Activated B cell treated with CpG ODN at 0.5 μM for 24 hours (primary cell): ENCODE results near the gene HNRNPUL2. TPM values are rescaled to one million over a fixed set of nuclear protein-coding genes. Genes with fewer than 3 reads are reported as not detected.
"Not testable (repeated sequence)": the region's sequence is repeated elsewhere in the genome, so short reads cannot be mapped to it uniquely, and the experiment has no call there.

ENCODE experiments used
- ATAC-seq: fragments of 200-7000 bp; cut with Tn5 transposase; one replicate; pipeline ENCODE4 v1.10.0; 2021; ENCODE audit warnings: low read depth, mild to moderate bottlenecking, moderate library complexity
- CTCF ChIA-PET: fragments of 350-600 bp; sonication (Branson Sonifier 250); formaldehyde crosslinking; loops from one replicate; lab custom pipeline; 2021; ENCODE audit warnings: antibody characterized with exemption; lab: Charles Lee
- POLR2A ChIA-PET: fragments of 350-600 bp; sonication (Branson Sonifier 250); formaldehyde crosslinking; loops from one replicate; lab custom pipeline; 2021; ENCODE audit warnings: antibody characterized with exemption; lab: Charles Lee
- DNase-seq: peaks from one replicate; pipeline ENCODE4 v3.0.0; 2022
- H3K27ac Mint-ChIP-seq: one replicate; pipeline ENCODE4 v1.8.0; 2020; ENCODE audit warnings: mixed read lengths
- H3K27me3 Mint-ChIP-seq: one replicate; pipeline ENCODE4 v1.8.0; 2021; ENCODE audit warnings: mixed read lengths
- H3K36me3 Mint-ChIP-seq: one replicate; pipeline ENCODE4 v1.8.0; 2021; ENCODE audit warnings: low read depth, mixed read lengths
- H3K4me1 Mint-ChIP-seq: one replicate; pipeline ENCODE4 v1.8.0; 2021; ENCODE audit warnings: mixed read lengths
- H3K4me3 Mint-ChIP-seq: one replicate; pipeline ENCODE4 v1.8.0; 2020; ENCODE audit warnings: mild to moderate bottlenecking, mixed read lengths
- H3K9me3 Mint-ChIP-seq: one replicate; pipeline ENCODE4 v1.8.0; 2020; ENCODE audit warnings: mixed read lengths
- intact Hi-C: fragments of 100-400 bp; cut with micrococcal nuclease; formaldehyde crosslinking; loops from one replicate; pipeline ENCODE4 v1.15.1; 2024
- total RNA-seq: library from RNA; stranded (reverse); gene quantifications from 2 replicates; pipeline ENCODE4 v1.2.3, GENCODE V29; 2022
- TF ChIP-seq, protein P1 (sequence below): fragments of 200-600 bp; IDR thresholded peaks from one replicate; pipeline ENCODE4 v1.8.0; 2022; ENCODE audit warnings: antibody characterized with exemption, mild to moderate bottlenecking

Gene HNRNPUL2
- total RNA-seq, 1 donor from 2014 or later, result 63.9 TPM

DNA sequence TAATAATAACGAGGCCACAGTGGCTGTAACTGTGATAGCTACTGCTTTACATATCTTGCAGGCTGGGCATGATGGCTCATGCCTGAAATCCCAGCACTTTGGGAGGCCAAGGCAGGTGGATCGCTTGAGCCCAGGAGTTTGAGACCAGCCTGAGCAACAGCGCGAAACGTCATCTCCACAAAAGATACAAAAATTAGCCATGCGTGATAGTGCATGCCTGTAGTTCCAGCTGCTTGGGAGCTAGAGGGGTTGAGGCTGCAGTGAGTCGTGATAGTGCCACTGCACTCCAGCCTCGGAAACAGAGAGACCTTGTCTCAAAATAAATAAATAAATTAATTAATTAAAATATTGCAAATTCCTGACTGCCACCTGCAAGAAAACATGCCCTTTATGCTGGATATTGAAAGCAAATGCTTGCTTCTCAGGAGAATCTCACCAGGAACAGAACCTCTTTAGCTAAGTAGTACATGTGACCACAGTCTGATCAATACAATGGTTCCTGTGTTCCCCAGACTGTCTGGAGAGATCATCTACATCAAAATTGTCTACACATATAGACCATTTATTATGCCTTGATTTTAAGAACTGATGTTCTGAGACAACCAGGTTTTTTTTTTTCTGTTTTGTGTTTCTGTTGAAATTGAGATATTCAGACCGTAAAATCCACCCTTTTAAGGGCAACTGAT lies 20.4 kb upstream of the HNRNPUL2 start:
- TF ChIP-seq, protein P1, sequence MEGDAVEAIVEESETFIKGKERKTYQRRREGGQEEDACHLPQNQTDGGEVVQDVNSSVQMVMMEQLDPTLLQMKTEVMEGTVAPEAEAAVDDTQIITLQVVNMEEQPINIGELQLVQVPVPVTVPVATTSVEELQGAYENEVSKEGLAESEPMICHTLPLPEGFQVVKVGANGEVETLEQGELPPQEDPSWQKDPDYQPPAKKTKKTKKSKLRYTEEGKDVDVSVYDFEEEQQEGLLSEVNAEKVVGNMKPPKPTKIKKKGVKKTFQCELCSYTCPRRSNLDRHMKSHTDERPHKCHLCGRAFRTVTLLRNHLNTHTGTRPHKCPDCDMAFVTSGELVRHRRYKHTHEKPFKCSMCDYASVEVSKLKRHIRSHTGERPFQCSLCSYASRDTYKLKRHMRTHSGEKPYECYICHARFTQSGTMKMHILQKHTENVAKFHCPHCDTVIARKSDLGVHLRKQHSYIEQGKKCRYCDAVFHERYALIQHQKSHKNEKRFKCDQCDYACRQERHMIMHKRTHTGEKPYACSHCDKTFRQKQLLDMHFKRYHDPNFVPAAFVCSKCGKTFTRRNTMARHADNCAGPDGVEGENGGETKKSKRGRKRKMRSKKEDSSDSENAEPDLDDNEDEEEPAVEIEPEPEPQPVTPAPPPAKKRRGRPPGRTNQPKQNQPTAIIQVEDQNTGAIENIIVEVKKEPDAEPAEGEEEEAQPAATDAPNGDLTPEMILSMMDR, result no peak
- intact Hi-C loops, result no loop called here
- H3K4me1 Mint-ChIP-seq, result peaks cover 5% of the 10 kb centered on the region
- H3K36me3 Mint-ChIP-seq, result peaks cover 18% of the 10 kb centered on the region
- H3K9me3 Mint-ChIP-seq, result no peaks in the 10 kb centered on the region
- no peak for DNase-seq
- CTCF ChIA-PET, result no interaction called here
- no peak overlapping the region for H3K4me3 Mint-ChIP-seq
- H3K27me3 Mint-ChIP-seq, result no peaks in the 10 kb centered on the region
- no peak overlapping the region for H3K27ac Mint-ChIP-seq
- no peak for ATAC-seq
- POLR2A ChIA-PET, result interaction anchor here (0.6 to 1.0 kb wide), 2 partner anchors 20 to 371 kb away, joined by 4 to 12 read pairs; partner anchors contain the start of gene HNRNPUL2

DNA sequence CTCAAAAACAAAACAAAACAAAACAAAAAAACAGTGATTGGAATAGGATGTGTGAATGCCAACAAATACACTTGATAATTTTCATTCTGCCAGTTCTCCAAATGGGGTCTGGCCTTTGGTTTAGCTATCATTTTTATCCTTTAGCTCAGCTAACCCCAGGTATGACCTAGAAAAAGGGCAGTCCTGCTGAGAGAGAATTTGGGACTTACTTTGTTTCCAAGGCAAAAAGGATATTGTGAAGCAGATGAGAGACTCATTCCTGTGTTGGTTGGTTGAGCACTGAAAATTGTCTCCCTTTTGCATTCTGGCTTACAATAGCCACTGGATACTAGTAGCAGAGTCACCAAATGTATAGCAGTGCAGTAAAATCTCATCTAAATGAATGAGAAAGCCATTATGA lies 9.9 kb upstream of the HNRNPUL2 start:
- ATAC-seq (no peak), DNase-seq (no peak)
- ChIA-PET CTCF (no interaction called here), POLR2A (interaction anchor here (0.6 to 1.3 kb wide), 4 partner anchors 9 to 69 kb away, joined by 3 read pairs; partner anchors contain the start of genes HNRNPUL2, TTC9C and ZBTB3)
- no peaks in the 10 kb centered on the region for H3K27me3 Mint-ChIP-seq
- peaks cover 60% of the 10 kb centered on the region for H3K36me3 Mint-ChIP-seq
- TF ChIP-seq, protein P1, result no peak
- peaks cover 9% of the 10 kb centered on the region for H3K4me1 Mint-ChIP-seq
- intact Hi-C loops, result no loop called here
- H3K4me3 Mint-ChIP-seq, result no peak overlapping the region
- no peaks in the 10 kb centered on the region for H3K9me3 Mint-ChIP-seq
- no peak overlapping the region for H3K27ac Mint-ChIP-seq

DNA sequence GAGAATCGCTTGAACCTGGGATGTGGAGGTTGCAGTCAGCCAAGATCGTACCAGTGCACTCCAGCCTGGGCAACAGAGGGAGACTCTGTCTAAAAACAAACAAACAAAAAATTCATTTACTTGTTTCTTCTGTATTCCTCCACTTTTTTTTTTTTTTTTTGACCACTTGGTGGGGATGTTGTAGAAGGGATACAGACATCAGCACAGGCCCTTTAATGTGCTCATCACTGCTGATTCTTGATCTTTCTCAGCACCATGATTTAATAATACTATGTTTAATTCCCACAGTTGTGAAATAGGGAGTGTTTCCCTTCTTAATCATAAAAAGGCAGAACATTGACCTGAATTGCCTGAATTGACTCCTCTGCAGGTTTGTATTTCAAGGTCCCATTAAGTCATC lies 5.6 kb upstream of the HNRNPUL2 start:
- H3K9me3 Mint-ChIP-seq, result no peaks in the 10 kb centered on the region
- intact Hi-C loops, result no loop called here
- peaks cover 46% of the 10 kb centered on the region for H3K36me3 Mint-ChIP-seq
- H3K4me3 Mint-ChIP-seq, result no peak overlapping the region
- H3K27me3 Mint-ChIP-seq, result no peaks in the 10 kb centered on the region
- ChIA-PET POLR2A (interaction anchor here (0.7 to 0.8 kb wide), 4 partner anchors 72 to 602 kb away, joined by 4 to 5 read pairs (median 5); partner anchors contain the start of genes NXF1 and WDR74), CTCF (no interaction called here)
- peaks cover 28% of the 10 kb centered on the region for H3K4me1 Mint-ChIP-seq
- DNase-seq, result no peak
- no peak for ATAC-seq
- TF ChIP-seq, protein P1, result no peak
- no peak overlapping the region for H3K27ac Mint-ChIP-seq

- Mint-ChIP-seq H3K4me1 (peaks cover 43% of the 10 kb centered on the region), H3K4me3 (peak overlapping the region; percentile 60), H3K36me3 (peaks cover 52% of the 10 kb centered on the region)
- H3K27ac Mint-ChIP-seq, DNase-seq, H3K27me3 Mint-ChIP-seq, ATAC-seq, intact Hi-C loops, H3K9me3 Mint-ChIP-seq: not testable (repeated sequence)
- ChIA-PET POLR2A (interaction anchor here (0.6 to 8.9 kb wide), 17 partner anchors 9 to 156 kb away, joined by 3 to 193 read pairs (median 47); partner anchors contain the start of genes BSCL2, C11orf98, CSKMT and GNG3), CTCF (interaction anchor here (1.1 kb wide), 1 partner anchor 24 kb away, joined by 4 read pairs; the partner anchor contains the start of gene ZBTB3)
Measured at GRCh38 chr11:62730076-62730475, 2.8 kb upstream of the HNRNPUL2 start.

DNA sequence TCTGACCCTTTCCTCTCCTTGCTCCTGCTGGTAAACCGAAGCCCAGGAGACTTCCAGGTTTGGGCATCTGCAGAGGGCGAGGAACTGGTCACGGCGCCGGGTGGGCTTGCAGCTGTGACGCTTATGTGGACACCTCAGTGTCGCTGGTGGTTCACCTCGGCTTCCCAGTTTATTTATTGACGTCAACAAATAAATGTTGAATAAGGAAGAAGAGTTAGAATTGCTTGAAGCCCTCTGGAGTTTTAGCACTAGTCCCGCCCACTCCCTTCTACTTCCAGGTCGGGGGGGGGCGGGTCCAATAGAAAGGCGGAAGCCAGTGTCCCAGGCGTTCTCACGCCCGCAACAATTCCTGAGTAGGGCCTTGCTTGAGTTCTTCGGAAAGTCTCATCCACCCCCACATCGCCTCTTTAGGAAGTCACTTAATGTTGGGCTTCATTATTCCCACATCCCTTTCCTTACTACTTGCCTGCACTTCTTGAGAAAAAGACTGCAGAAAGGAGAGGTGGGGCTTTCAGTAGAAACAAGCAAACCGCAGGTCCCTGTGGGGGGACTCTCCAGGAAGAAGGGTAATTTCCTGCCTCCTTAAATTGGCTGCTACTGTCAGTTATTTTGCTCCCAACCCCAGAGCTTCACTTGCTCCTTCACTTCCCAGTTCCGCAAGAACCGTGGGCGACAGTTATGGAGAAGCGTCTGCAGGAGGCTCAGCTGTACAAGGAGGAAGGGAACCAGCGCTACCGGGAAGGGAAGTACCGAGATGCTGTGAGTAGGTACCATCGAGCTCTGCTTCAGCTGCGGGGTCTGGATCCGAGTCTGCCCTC lies 1.1 kb upstream of the HNRNPUL2 start, which contains the start of gene TTC9C:
TSS of gene TTC9C (plus strand) at position 316 of the 818 bp plus-strand sequence. CDS start at position 679, 363 bp downstream.
- ChIA-PET POLR2A (interaction anchor here (0.6 to 8.9 kb wide), 42 partner anchors 9 to 1498 kb away, joined by 3 to 193 read pairs (median 6); partner anchors contain the start of genes B3GAT3, BSCL2, C11orf98 and CSKMT), CTCF (interaction anchor here (0.8 to 1.2 kb wide), 5 partner anchors 25 to 136 kb away, joined by 3 to 7 read pairs (median 3); partner anchors contain the start of gene ZBTB3)
- ATAC-seq (peak; percentile 29), DNase-seq (peak; percentile 72)
- no peaks in the 10 kb centered on the region for H3K9me3 Mint-ChIP-seq
- peaks cover 59% of the 10 kb centered on the region for H3K4me1 Mint-ChIP-seq
- H3K27me3 Mint-ChIP-seq, result no peaks in the 10 kb centered on the region
- intact Hi-C loops, result loop anchor here (1.0 to 2.0 kb wide), 6 partner anchors 26 to 153 kb away; partner anchors contain the start of genes UBXN1, UQCC3 and ZBTB3
- TF ChIP-seq, protein P1, result no peak
- peak within 1 kb of the TSS; percentile 98 for H3K27ac Mint-ChIP-seq
- H3K36me3 Mint-ChIP-seq, result peaks cover 64% of the 10 kb centered on the region
- H3K4me3 Mint-ChIP-seq, result peak within 1 kb of the TSS; percentile 98
